Astrocyte (in vitro differentiated cells and primary cell): Measurements from ENCODE around the gene ST3GAL2.
"Not testable (repeated sequence)": the region's sequence is repeated elsewhere in the genome, so short reads cannot be mapped to it uniquely, and the experiment has no call there.

Experiments used
- CTCF ChIP-seq: IDR thresholded peaks from 2 replicates; pipeline ENCODE4 v1.5.1; 2011; ENCODE audit warnings: low read depth, mild to moderate bottlenecking, inconsistent platforms, low read length, moderate library complexity; ENCODE audit not compliant: insufficient read depth
- EZH2 ChIP-seq: IDR thresholded peaks from 2 replicates; pipeline ENCODE4 v1.6.1; 2012; ENCODE audit warnings: mild to moderate bottlenecking, low read length, inconsistent platforms; ENCODE audit not compliant: insufficient read depth

- not testable (repeated sequence) for TF ChIP-seq EZH2, CTCF
Measured at GRCh38 chr16:70386289-70386986, 52.5 kb downstream of the ST3GAL2 start.
